HG03064 (cell line): ENCODE results near the gene TDRD10.

Experiments used
- ATAC-seq: cut with Tn5 transposase; IDR thresholded peaks from one replicate; pipeline ENCODE4 v1.9.1; 2021; ENCODE audit warnings: low read depth; ENCODE audit not compliant: unreplicated experiment

The TDRD10 gene

DNA sequence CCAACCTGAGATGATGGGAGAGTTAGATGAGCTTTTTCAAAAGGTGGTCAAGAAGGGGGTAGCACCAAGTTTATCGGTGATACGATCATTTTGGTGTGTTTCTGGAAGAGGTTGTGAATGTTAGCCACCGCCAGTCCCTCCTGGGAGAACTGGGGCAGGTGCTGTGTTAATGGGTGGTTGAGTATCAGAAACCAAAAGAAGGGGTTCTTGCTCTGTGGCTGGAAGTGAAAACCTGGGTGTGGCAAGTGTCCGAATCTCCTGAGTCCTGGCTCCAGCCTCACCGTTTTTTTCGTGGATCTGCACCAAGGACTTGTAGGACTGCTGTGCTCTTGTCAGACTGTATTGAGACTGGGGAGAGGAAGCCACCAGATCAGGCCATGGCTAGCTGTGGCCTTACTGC, 48.6 kb downstream of the TDRD10 start:
- ATAC-seq = no peak

DNA sequence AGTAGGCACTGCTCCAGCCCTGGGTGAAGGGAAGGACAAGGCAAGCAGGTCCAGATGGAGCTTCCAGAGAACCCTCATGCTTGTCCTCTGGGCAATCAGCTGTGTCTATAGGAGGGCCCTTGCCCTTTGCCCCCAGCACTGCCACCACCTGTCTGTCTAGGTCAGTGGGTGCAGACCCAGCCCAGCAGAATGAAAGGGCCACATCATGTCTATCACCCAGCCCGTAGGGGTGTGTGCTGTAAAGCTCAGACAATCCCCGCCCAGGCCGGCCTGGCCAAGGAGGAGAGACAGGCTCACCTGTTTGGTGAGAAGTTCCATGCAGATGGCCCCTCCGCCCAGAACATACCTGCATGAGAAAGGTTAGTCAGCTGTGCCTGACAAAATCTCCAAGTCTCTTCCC, 49.5 kb downstream of the TDRD10 start:
- ATAC-seq = no peak

DNA sequence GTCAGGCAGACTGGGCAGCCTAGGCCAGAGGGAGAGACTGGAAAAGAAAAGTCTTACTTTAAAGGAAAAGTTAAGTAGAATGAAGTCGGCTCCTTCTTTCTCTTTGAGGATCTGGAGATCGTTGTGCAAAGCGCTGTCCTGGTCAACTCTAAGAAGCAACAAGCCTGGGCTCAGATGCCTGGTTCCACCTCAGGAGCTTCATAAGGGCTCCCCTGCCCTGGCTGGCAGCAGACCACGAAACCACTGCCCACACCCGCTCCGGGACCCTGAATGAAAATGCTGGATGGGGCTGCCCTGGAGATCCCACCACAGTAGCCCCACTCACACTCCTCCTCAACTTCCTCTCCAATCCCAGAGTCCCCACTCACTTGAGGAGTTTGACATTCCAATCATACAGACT, 50.0 kb downstream of the TDRD10 start:
- no peak for ATAC-seq

DNA sequence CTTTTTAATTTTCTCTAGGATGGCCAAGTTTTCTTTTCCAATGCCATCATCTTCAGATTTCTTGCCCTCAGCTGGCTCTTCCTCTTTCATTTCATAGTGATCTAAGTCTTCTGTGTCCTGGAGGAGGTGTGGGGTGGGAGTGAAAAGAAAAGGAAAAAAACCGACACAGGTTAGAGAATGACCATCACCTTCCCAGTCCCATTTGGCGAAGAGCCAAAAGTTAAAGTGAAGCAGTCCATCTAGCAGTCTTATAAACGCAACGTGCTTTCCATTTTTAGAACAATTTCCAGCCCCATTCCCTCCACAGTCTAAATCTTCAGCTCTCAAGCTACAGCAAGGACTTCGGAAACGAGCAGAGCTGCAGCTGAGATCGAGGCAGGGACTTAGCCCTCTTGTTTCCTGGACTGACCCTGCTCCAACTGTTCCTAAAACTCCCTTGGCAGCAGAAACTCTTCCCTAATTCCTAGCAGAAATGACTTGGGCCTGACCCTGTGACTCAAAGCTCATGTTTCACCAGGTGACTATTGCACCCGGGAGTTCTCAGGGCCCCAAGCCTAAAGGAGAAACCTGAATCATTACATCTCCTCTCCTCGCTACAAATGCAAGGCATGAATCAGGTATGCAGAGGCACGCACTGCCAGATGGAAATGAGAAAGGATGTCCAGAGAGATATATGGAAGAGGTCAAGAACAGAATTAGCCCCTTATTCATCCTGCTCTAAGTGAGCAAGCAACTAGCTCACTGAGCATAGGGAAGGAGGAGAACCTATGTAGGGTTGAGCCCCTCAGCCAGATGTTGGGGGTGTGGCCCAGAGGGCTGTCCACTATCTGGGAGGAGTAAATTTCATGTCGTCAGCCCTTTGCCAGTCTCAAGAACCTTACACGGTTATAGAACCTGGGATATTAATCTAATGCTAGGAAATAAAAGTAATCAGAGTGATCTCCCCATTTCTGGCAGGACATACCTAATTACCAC, 51.3 kb downstream of the TDRD10 start:
- no peak for ATAC-seq

DNA sequence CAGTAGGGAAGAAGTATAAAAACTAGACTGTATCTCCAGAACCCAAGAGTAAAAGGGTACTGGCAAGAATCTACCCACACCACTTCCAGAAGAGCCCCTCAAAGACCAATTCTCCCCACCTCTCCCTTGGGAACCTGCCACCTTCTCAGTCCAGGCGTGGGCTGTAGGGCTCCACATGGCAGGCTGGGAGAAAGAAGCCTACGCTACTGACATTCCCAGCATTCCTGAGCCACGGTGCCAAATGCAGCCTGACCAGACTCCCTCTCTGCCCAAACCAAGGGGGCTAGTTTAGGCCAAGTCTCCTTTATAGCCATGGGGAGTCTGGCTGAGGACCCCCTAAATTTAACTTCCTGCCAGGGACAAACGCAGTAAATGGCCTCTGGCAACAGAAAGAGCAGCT, 54.4 kb downstream of the TDRD10 start:
- ATAC-seq = no peak

DNA sequence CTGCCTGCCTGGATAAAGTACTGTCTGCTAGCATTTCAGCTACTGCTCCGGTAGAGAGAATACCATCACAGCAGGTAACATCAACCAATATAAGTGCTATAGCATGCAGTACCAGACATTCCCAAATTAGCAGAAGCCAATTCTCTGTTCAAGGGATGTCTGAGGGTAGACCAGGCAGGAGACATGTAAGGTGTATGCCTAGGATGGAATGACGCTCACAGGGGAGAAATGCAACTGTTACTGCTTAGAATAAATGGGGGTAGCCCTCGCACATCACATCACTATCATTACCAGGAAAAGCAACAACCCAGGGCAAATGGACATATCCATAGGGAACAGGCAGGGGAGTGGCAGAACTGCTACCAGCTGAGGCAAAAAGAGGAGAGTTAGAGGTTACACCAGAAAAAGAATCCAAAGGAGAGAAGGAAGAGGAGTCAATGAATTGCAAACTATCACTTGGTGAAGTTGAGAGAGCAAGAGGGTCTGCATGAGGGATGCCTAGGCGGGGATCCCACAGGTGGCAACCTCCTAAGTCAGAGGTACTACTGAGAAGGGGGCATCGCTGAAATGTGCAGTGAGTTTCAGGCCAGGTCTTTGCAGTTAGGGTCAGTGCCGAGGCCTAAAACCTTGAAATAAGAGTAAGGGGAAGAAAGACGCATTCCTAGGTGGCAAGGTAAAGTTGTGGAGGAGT, 55.4 kb downstream of the TDRD10 start:
- ATAC-seq = no peak

DNA sequence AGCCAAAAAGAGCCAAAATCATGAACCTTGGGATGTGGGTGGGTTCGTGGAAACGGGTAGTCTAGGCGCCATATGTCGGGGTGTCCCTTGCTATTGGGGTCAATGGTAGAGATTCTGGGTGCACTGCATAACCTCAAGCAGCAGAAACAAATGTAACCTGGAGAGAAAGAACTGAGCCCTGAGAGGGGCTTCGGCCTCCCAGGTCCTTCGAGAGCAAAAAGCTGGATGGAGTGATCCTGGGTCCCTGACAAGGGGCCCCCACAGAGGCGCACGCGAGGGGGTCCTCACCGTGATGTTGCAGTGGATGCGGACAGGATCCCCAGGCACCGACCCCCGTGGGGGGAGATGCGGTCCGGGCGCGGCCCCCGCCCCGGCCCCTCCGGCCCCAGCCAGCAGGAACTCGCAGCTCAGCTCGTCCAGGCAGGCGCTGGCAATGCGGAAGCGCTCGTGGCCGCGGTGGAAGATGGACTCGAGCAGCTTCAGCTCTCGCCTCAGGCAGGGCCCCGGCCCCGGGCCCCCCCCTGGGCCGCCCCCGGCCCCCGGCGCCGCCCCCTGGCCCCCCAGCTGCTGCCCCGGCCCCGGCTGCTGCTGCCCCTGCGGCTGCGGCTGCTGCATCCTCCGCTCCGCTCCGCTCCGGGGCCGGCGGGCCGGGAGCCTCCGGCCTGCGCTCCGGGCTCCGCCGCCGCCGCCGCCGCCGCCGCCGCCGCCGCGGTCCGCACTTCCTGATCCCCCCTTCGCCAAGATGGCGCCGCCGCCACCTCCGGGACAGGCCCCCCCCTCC, 56.1 kb downstream of the TDRD10 start, which contains the start of gene UBE2Q1:
TSS of gene UBE2Q1 (minus strand) at position 724 of the 781 bp plus-strand sequence. CDS start at position 615, 109 bp downstream.
- ATAC-seq = no peak

DNA sequence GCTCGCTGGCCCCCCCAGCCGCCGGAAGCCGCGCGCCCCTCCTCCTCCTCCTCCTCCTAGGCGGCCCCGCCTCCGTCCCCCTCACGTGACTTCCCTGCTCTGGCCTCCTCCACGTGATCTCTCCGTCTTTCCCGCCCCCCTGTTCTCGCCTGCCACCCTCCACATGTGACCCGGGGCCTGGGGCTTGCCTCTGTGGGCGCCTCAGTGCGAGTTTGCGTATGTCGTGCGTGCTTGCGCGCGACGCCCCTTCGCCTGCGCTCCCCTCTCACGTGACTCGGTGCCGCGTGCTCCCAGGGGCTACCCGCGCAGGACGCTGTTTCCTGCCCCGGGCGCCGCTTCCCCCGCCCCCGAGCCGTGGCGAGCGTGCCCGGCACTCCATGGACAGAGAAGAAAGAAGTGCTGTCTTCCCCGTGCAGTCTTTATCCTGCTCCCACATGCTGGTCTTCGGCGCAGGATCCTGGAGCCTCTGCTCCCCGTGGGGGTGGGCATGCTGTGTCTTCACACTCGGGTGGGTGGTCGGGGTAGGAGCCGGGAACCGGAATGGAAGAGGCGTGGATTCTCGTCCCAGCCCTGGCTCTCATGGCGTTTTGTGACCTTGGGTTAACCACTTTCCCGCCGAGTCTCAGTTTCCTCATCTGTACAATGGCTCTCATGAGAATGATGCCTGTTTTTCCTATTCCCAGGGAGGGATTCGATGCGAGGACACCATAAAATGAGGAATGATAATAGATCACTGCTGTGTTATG, 56.9 kb downstream of the TDRD10 start:
- peak; percentile 77 for ATAC-seq

DNA sequence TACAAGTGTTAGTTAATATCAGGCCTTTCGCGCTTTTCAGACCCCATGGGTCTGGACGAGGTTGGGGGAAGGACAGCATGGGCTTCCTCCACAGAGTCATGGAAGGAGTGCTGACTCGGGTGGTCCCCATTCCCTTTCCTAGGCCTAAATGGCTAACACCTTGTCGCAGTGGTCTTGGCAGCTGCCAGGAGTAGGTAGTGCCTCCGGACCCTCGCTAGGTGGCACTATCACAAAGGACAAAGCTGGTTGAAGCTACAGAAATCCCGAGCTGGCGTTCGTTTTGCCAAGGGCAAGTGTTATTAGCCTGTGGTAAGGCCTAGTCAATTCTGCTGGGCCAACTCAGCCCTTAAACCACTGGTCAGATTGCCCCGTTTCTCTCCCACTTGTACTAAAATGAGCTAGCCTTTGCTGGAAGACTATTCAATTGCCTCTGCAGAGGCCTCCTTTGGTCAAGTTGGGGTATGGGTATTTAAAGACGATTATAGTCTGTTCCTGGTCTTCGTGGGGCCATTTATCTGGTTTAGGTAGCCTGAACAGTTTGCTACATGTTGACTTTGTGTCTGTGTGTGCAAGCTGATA, 57.5 kb downstream of the TDRD10 start:
- peak; percentile 39 for ATAC-seq

DNA sequence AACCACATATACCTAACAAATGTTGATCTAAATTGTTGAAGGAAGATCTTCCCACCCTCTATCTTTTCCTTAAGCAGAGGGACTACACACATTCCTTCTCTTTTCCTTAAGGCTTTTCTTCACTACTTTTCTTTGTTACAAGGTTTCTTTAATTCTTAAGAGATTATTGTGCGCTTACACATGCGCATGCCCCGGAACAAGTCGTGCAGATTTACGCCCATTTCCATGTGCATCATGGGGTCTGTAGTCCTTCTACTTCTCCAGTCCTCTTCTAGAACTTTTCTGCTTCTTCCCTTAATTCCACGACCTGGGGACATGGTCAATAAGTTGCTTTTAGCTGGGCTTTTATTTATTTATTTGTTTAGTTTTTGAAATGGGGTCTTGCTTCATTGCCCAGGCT, 63.9 kb downstream of the TDRD10 start:
- ATAC-seq = no peak

DNA sequence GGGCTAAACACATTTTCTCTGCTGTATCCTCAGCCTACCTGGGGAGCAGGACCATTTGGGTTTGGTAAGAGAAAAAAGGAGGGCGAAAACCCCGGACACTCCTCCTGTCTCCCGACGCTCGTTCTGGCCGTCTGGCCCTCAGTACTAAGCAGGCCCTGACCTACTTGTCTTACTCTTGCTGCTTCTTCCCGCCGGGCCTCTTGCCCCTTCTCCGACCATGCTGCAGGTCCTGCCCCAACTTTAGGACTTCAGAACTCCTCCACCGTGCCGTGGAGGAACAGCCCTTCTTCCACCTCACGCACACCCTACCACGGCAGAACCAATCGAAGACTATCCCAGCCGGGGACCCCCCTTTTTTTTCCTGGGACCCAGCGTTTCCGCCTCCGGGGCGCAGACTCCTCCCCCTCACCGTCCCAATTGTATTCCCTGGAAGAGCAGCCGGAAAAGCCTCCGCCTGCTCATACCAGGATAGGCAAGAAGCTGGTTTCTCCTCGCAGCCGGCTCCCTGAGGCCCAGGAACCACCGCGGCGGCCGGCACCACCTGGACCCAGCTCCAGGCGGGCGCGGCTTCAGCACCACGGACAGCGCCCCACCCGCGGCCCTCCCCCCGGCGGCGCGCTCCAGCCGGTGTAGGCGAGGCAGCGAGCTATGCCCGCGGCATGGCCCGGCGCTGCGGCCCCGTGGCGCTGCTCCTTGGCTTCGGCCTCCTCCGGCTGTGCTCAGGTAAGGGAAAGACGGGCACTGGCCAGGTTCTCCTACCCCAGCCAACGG, 65.6 kb downstream of the TDRD10 start, which contains the start of gene CHRNB2:
TSS of gene CHRNB2 (plus strand) at position 393 of the 771 bp plus-strand sequence. CDS start at position 660, 267 bp downstream.
- ATAC-seq = no peak

DNA sequence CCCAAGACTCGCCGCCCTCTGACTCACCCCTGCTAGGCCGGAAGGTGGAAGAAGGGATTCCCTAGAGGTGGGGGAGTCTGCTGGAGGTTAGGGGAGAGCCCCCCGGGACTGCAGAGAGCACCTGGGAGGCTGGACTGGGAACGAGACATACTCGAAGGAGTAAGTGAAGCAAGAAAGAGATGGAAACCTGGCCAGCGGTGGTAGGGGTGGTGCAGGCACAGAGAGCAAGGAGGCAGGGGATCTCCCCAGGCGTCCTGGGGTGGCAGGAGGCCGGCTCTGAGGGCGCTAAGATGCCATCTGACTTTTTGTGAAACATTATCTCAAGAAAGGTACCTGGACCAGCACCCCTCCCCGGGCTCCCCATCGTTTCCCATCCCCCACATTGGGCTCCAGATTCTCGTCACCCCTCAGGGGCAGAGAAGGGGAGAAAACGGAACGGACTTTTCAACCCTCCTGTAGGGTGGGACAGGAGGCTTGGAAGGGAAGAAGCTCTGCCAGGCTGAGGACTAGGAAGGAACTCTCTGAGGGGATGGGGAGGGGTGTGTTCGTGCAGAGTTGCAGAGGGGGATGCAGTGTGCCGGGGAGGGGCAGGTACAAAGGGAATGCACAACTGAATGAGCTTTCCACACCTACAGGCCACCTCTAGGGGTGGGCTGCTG, 66.3 kb downstream of the TDRD10 start:
- no peak for ATAC-seq

DNA sequence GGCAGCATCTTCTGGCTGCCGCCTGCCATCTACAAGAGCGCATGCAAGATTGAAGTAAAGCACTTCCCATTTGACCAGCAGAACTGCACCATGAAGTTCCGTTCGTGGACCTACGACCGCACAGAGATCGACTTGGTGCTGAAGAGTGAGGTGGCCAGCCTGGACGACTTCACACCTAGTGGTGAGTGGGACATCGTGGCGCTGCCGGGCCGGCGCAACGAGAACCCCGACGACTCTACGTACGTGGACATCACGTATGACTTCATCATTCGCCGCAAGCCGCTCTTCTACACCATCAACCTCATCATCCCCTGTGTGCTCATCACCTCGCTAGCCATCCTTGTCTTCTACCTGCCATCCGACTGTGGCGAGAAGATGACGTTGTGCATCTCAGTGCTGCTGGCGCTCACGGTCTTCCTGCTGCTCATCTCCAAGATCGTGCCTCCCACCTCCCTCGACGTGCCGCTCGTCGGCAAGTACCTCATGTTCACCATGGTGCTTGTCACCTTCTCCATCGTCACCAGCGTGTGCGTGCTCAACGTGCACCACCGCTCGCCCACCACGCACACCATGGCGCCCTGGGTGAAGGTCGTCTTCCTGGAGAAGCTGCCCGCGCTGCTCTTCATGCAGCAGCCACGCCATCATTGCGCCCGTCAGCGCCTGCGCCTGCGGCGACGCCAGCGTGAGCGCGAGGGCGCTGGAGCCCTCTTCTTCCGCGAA, 69.4 kb downstream of the TDRD10 start:
- no peak for ATAC-seq

DNA sequence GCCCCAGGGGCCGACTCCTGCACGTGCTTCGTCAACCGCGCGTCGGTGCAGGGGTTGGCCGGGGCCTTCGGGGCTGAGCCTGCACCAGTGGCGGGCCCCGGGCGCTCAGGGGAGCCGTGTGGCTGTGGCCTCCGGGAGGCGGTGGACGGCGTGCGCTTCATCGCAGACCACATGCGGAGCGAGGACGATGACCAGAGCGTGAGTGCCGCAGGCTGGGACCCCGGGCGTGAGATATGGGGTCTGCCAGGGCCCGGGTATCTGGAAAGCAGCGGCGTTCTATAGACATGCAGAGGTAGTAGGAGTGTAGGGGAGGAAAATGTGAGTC, 69.9 kb downstream of the TDRD10 start:
- ATAC-seq = no peak

DNA sequence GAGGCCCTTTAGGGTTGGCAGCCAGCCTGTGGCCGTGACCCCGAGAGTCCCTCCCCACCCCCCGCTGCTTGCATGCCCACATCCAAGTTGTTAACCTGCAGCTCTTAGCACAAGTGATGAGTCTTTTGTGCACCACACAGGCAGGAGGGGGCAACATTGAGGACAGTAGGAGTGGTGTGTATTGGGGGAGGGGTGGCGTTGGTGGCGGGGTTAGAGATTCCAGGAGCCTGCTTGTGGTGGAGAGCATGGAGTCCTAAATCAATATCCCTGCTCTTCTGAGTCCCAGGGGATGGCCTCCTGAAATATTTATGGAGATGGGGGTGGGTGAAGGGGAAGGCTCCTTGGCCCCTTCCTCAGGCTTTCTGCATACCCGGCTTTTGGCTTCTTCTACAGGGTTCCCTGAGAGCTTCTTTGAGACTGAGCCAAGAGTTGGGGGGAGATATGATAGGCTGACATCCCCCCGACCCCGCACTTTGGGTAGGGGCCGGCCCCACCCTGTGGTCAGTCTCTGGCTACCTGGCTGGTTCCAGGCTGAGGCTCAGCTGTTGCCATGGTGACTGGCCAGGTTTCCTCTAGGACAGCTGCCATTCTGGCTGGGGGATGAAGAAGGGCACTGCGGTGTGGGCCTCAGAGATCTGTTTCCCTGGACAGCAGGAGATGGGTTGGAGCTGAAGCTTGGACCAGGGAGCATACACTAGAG, 70.6 kb downstream of the TDRD10 start:
- ATAC-seq = no peak

DNA sequence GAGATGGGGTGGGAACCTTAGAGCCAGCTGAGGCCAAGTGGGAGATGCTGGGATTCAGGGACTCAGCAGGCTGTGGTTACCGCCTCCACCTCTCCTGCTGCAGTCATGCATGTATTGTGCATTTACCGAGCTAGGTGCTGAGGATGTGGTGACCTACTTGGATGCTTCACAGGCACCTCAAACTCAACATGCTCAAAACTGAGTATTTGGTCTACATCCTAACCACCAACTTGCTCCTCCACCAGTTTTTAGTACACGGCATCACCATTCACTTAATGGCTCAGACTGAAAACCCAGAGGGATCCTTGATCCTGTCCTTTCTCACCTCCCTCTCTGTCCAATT, 71.1 kb downstream of the TDRD10 start:
- no peak for ATAC-seq

DNA sequence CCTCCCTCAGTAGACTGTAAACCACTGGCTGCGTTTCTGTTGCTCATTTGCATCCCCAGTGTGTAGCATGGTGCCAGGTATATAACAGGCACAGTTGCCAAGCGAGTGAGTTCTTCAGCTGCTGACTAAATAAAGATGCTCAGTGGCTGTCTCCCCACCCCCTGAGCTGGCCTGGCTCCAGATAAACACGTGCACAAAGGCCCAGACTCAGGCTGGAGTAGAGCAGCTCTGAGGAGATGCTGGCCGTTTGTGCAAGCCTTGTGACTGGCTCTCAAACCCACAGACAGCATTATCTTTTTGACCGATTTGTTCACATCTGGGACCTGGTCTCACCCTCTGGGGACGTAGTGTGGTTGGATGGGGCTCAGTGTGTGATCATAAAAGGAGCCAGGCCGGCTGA, 72.7 kb downstream of the TDRD10 start:
- no peak for ATAC-seq
